NCI-H1694 treated with DMSO at 0.1 percent for 48 hours (cell line): ENCODE measurements around the gene NNAT.
"Not testable (repeated sequence)": the region's sequence is repeated elsewhere in the genome, so short reads cannot be mapped to it uniquely, and the experiment has no call there.

ENCODE experiments used
- DNase-seq: peaks from one replicate; lab custom pipeline; 2025; lab: John Stamatoyannopoulos, UW

NNAT gene

GRCh38 chr20:37540001-37540400 is 19.0 kb downstream of the NNAT start:
- no peak for DNase-seq

- DNase-seq = not testable (repeated sequence)
Observed at GRCh38 chr20:37540838-37541237, 19.8 kb downstream of the NNAT start.

- no peak for DNase-seq
Observed at GRCh38 chr20:37541326-37541725, 20.3 kb downstream of the NNAT start.

- no peak for DNase-seq
Observed at GRCh38 chr20:37542281-37542680, 21.2 kb downstream of the NNAT start.

GRCh38 chr20:37543828-37544227 is 22.8 kb downstream of the NNAT start:
- DNase-seq = peak; percentile 14

GRCh38 chr20:37544386-37544785 is 23.3 kb downstream of the NNAT start:
- no peak for DNase-seq

GRCh38 chr20:37545516-37545915 is 24.5 kb downstream of the NNAT start:
- DNase-seq = no peak

- no peak for DNase-seq
Observed at GRCh38 chr20:37547912-37548311, 26.9 kb downstream of the NNAT start.

GRCh38 chr20:37550101-37550920 is 29.3 kb downstream of the NNAT start:
- DNase-seq = not testable (repeated sequence)

GRCh38 chr20:37551660-37552059 is 30.6 kb downstream of the NNAT start:
- DNase-seq = not testable (repeated sequence)

GRCh38 chr20:37552415-37552814 is 31.4 kb downstream of the NNAT start:
- DNase-seq = no peak

- not testable (repeated sequence) for DNase-seq
Observed at GRCh38 chr20:37554721-37555298, 33.8 kb downstream of the NNAT start.

GRCh38 chr20:37556538-37556937 is 35.5 kb downstream of the NNAT start:
- no peak for DNase-seq

- DNase-seq = no peak
Observed at GRCh38 chr20:37558306-37558705, 37.3 kb downstream of the NNAT start.

GRCh38 chr20:37558779-37559178 is 37.7 kb downstream of the NNAT start:
- no peak for DNase-seq

GRCh38 chr20:37559312-37560027 is 38.4 kb downstream of the NNAT start:
- DNase-seq = no peak

GRCh38 chr20:37560629-37561028 is 39.6 kb downstream of the NNAT start:
- DNase-seq = no peak

GRCh38 chr20:37562695-37563480 is 41.8 kb downstream of the NNAT start:
- no peak for DNase-seq

GRCh38 chr20:37564016-37564387 is 43.0 kb downstream of the NNAT start:
- DNase-seq = no peak

- DNase-seq = peak; percentile 20
Observed at GRCh38 chr20:37564388-37565133, 43.5 kb downstream of the NNAT start.

GRCh38 chr20:37565134-37565811 is 44.2 kb downstream of the NNAT start:
- peak; percentile 41 for DNase-seq
